RPMI7951 (cell line): ENCODE results near the gene NSUN2. TPM values are rescaled to one million over a fixed set of nuclear protein-coding genes. Genes with fewer than 3 reads are reported as not detected.

Experiments used
- DNase-seq: peaks from one replicate; pipeline ENCODE4 v3.0.0-alpha.2; 2012; ENCODE audit warnings: low read depth
- total RNA-seq: library from RNA; depleted of rRNA; stranded (reverse); fragments of >200 nt; shearing (Covaris generic); gene quantifications from 2 replicates; pipeline ENCODE4 v1.2.3, GENCODE V29; 2014

The NSUN2 gene
- total RNA-seq, 1 experiment from 2014 or later = 19.3 TPM

- DNase-seq = no peak
Measured at GRCh38 chr5:6604341-6604740, 28.5 kb downstream of the NSUN2 start.

- no peak for DNase-seq
Measured at GRCh38 chr5:6603643-6604042, 29.2 kb downstream of the NSUN2 start.

GRCh38 chr5:6602441-6602840, 30.4 kb downstream of the NSUN2 start:
- no peak for DNase-seq

DNA sequence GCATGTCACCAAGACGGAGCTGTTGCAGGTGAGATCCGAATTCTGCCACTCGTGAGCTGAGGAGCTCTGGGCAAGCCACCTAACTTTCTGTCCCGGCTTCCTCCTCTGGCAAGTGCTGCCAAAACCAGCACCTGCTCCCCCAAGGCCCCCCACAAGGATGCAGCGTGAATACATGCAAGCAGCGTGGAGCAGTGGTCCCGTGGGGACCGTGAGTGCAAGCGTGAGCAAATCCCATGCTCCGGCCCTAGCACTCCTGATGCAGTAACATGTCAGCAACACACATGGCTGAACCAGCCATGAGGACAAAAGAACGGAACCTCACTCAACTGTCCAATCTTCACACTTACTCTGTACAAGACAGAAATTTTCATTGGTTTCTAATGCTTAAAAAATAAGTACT, 31.0 kb downstream of the NSUN2 start:
- DNase-seq = no peak

- no peak for DNase-seq
Measured at GRCh38 chr5:6601271-6601670, 31.6 kb downstream of the NSUN2 start.

- no peak for DNase-seq
Measured at GRCh38 chr5:6599739-6600138, 33.1 kb downstream of the NSUN2 start.

GRCh38 chr5:6598351-6598900, 34.4 kb downstream of the NSUN2 start:
- DNase-seq = no peak

GRCh38 chr5:6597557-6597956, 35.3 kb downstream of the NSUN2 start:
- no peak for DNase-seq

DNA sequence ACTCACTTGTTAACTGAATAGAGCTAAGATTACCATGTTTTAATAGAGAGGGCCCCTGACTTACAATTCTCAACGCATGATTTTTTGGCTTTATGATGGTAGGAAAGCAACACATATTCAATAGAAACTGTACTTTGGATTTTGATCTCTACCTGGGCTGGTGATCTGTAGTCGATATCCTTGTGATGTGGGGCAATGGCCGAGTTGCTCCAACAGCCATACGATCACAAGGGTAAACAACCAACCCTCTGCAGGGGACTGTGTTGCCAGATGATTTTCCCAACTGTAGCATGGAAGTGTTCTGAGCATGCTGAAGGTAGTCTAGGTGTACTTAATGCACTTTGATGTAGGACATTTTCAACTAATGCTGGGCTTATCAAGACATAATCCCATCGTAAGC, 36.5 kb downstream of the NSUN2 start:
- no peak for DNase-seq

- no peak for DNase-seq
Measured at GRCh38 chr5:6595405-6595804, 37.4 kb downstream of the NSUN2 start.

GRCh38 chr5:6594066-6594465, 38.8 kb downstream of the NSUN2 start:
- DNase-seq = no peak

- no peak for DNase-seq
Measured at GRCh38 chr5:6593148-6594016, 39.5 kb downstream of the NSUN2 start.

- peak; percentile 7 for DNase-seq
Measured at GRCh38 chr5:6592601-6593000, 40.2 kb downstream of the NSUN2 start.

DNA sequence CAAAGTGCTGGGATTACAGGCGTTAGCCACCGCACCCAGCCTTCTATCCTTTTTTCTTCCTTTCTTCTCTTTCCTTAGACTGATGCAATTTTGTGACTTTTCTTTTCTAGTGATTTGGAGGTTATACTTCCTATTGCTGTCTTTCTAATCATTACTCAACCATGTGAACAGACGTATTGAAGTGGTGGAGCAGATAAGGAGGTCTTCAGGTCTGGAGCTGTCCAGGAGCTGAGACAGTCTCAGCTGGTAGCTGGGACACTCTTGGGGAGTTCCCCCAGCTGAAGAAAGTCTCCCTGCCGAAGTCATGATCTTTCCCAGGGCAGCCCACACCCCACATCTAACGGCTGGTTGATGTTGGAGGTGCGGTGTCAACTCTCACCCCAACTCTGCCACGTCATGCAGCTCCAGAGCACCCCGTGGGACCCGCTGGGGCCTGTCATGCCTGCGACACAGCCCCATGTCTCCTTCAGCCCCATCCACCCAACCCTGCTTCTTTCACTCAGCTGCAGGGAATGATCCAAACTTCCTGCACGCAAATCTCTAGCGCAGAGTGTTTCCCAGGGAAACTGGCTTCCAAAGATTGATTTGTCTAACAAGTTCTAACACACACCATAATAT, 41.1 kb downstream of the NSUN2 start:
- no peak for DNase-seq

DNA sequence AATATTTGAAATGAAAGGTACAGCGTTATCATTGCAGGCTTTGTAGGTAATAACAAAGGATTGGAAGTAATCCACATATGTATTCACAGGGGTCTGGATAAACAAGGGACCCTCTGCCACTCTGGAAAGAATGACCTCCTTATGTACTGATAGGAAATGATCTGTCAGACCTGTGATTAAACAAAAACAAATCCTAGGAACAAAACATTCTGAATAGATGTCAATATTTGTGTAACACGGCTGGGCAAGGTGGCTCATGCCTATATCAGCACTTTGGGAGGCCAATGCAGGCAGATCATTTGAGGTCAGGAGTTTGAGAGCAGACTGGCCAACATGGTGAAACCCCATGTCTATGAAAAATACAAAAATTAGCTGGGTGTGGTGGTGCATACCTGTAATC, 42.3 kb downstream of the NSUN2 start:
- no peak for DNase-seq

GRCh38 chr5:6587171-6587570, 45.7 kb downstream of the NSUN2 start:
- DNase-seq = no peak

DNA sequence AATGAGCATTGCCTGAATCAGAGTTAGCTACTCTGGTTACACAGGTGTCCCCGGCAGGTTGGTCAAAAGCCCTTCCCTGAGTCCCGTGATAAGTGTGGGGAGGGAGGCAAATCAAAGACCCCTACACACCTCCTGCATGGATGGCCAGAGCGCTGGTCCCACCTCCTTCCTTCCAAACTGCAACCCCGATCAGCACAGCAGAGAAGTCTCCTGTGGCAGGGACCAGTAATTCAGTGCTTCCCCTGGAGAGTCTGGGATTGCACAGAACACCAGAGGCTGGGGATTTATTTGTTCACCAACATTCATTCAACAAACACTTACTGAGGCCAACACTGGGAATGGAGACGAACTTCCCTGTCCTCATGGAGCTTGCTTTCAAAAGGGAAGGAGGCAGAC, 46.2 kb downstream of the NSUN2 start:
- DNase-seq = no peak

GRCh38 chr5:6585939-6586646, 46.8 kb downstream of the NSUN2 start:
- DNase-seq = no peak

- DNase-seq = peak; percentile 15
Measured at GRCh38 chr5:6585168-6585567, 47.7 kb downstream of the NSUN2 start.

- DNase-seq = no peak
Measured at GRCh38 chr5:6584727-6585126, 48.1 kb downstream of the NSUN2 start.

DNA sequence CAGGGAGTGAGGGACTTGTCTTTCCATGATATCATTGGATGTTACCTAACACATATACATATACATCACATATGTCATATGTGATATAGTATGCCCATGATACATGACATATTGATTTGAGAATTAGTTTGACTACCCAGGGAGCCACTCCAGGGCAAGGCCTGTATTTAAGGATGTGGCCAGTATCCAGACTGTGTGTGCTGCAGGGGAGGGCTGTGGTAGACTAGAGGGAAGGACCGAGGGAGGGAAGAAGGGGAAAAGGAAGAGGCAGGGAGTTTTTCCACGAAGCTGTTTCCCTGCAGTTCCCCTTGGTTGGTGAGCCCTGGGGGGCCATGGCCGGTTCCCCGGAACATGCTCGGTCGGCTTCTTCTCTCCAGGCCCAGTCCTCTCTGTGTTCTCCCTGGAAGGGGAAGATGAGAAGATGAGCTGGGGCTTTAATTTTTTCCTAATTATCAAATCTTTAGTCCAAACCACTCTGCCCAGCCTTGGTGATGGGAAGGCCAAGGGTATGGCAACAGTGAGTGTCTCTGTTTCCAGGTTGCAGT, 48.7 kb downstream of the NSUN2 start:
- DNase-seq = no peak
